IPS-NIHi7 (cell line): ENCODE data around the gene STK32C.

Experiments
- DNase-seq: peaks from one replicate; pipeline ENCODE4 v3.0.0; 2012; ENCODE audit warnings: mixed read lengths; ENCODE audit errors: extremely low spot score

STK32C gene

GRCh38 chr10:132212816-132213215, 94.9 kb downstream of the STK32C start:
- DNase-seq: no peak

- DNase-seq: no peak
Observed at GRCh38 chr10:132211246-132211645, 96.5 kb downstream of the STK32C start.

GRCh38 chr10:132210766-132211165, 97.0 kb downstream of the STK32C start:
- DNase-seq: no peak

- DNase-seq: no peak
Observed at GRCh38 chr10:132209978-132210530, 97.7 kb downstream of the STK32C start.

DNA sequence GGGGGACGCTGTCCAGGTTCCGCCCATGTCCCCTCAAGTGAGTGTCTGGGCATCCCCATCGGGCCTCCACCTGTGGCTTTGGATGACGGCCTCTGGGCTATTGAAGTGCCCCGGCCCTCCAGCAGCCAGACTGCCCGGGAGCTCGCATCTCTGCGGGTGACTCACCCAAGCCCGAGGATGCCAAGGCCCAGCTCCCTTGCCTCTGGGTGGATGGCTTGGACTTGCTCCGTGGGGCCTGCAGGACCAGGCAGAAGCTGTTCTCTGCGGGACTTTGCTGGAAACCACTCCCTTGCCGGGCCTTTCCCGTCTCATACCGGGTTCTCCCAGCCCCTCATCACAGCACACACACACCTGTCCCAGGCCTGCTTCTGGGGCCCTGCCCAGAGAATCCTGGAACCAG, 98.6 kb downstream of the STK32C start:
- no peak for DNase-seq

- DNase-seq: no peak
Observed at GRCh38 chr10:132208462-132209050, 99.2 kb downstream of the STK32C start.

DNA sequence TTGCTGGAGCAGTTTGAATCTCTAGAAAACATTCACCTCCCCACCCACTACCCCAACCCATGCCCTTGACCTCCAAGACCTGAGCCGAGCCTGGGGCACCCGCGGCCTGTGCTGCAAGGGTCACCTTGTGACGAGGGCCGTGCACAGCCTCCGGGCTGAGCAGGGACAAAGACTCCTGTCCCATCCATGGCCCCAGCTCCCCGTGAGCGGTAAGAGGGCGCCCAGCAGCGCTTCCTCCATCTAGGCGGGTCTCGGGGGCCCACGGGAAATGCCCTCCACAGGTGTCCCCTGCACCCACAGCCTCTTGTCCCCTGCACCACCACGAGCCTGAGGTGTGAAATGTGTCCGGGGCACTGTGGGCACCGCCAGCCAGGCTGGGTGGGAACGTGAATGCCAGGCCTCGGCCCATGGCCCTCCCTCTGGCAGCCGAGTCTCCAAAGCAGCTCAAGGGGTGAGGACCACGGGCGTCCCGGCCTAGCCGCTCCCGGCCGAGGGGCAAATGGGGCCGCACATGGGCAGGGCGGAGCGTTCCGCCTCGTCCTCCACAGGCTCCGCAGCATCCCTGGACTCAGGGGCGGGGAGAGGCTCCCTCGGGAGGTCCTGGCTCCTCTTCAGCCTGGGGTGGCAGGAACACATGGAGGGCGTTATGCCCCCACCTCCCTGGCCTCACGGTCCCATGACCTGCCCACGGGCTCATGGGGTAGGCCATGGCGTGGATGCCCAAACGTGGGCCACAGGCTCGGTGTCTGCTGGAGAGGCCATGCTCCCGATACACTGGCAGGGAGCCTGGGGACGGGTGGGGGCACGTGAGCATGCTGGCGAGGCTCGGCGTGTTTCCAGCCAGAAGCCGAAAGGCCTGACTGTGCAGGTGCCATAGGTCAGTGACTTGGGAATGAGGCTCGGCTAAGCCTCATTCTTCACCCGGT, 100.0 kb downstream of the STK32C start:
- no peak for DNase-seq

DNA sequence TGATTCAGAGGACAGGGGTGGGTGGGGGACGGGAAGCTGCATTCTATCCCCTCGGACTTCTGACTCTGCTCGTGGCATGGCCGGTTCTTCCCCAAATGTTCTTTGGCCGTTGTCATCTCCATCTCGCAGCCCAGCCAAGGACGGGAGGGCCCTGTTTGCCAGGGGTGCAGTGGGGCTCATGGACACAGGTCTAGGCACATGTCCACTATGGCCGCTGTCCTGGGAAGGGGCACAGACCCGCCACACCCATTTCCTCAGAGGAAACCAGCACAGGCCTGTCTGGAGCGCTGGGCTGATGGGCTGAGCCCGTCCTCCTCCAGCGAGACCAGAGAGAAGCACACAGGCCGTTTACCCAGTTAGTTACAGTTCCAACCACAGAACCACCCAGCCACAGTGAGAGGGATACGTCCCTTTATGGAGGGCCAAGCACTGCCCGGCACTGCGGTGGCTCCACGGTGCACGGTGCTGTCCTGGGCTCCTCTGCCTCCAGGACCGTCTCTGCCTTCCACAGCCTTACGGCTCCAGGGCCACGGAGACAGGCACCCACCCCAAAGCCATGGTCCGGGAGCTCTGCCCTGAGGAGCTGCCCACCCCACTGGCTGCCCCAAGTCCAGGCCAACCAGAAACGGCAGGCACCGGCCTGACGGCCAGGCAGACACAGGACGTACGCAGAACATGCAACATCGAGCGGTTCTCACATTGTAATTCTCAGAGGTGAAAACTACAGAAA, 100.8 kb downstream of the STK32C start:
- no peak for DNase-seq

DNA sequence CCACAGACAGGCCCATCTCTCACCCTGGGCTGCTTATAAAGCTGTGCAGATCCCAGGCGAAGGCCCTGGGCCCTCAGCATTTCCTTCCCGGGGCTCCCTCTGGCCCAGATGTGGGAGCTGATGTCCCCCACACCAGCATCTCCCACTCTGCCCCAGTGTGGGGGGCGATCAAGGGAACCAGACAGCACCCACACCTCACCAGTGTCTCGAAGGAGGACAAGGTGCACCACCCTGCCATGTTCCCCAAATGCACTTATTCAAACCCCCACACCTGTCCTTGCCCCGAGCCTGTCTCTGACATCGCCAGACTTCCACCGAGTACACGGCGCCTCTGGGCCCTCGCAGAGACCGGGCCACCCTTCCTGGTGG, 101.4 kb downstream of the STK32C start:
- no peak for DNase-seq

DNA sequence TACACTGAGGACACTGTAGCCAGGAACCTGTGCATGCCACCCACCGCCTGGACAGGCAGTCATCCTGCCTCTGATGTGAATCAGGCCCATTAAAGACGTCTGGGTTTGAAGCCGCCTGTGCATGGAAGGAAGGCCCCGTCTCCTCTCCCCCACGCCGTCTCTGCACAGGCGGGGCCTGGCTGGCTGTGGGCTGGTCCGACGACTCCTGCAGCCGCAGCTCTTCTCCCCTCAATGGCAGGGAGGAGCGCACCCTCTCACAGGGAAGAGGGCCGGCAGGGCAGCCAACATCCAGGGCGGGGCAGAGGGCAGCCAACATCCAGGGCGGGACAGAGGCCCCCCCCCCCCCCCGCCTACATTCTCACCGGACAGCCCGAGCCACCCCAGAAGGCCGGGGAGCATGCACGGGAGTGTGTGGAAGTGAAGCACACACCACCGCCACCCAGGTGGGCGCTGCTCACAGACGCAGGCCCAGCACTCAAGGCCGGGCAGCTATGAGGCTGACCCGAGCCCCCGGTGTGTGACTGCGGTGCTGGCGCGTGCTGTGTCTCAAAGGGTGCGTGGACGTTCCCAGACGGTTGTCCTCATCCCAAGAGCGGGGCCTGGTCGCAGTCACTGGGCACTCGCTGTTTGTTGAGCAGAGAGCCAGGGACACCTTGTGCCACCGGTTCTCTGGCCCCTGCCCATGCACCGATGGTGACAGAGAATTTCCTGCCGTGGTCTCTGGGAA, 101.9 kb downstream of the STK32C start:
- no peak for DNase-seq

DNA sequence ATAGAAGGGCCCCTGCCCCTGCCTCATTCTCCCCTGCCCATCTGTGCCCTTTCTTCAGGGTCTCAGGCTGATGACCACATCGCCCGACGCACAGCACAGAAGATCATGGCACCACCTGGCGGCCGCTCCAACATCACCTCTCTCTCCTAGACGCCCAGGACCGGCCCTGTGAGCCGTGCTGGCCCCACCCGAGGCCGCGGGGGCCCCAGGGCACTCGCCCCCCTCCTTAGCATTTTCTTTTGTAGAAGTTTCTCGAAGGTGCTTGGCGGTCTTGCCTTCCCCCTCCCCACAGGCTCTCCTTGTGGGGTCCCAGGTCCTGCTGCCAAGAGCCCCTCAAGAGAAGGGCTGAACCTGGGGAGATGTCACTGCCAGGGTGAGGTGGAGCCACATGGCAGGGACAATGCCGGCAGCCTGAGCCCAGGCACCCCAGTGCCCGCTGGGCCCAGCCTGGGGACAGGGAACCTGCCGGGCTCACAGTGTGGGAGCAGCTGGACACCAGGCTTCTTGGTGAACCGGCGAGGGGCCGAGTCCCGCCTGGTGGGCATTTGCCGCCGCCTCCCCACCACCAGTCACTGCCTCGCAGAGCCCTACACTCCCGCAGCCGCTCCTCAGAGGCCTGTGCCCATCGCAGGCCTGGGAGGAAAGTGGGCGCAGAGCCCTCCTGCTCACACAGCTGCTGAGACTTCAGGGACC, 102.8 kb downstream of the STK32C start:
- peak; percentile 55 for DNase-seq

DNA sequence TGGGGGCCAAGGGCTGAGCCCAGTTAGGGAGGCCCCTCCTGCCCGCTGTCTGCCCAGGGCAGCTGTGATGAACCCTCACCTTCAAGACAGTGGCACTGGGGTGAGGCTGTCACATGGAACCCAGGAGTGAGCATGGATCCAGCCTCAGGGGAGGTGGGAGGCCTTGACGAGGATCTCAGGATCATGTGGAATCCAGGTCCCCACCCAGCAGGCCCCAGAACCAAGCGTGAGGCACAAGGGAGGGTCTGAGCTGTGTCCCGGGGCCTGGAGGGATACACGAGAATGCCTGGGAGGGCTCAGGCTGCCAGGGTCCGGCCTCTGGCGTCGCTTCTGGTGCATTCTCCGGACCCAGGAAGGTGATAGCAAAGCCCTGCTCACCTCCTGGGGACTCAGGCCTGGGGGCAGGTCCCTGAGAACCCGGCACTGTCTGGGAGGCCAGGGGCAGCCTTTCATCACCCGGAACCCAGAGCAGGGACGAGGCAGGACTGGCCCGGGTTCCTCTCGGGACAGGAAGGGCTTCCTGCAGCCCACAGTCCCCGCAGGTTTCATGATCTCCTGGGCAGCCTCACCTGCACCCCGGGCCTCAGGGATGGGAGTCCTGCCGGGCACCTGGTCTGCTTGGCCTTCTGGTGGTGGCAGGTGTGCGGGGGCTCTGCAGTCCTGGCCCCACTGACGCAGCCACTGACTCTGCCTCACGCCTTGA, 103.5 kb downstream of the STK32C start:
- DNase-seq: no peak

DNA sequence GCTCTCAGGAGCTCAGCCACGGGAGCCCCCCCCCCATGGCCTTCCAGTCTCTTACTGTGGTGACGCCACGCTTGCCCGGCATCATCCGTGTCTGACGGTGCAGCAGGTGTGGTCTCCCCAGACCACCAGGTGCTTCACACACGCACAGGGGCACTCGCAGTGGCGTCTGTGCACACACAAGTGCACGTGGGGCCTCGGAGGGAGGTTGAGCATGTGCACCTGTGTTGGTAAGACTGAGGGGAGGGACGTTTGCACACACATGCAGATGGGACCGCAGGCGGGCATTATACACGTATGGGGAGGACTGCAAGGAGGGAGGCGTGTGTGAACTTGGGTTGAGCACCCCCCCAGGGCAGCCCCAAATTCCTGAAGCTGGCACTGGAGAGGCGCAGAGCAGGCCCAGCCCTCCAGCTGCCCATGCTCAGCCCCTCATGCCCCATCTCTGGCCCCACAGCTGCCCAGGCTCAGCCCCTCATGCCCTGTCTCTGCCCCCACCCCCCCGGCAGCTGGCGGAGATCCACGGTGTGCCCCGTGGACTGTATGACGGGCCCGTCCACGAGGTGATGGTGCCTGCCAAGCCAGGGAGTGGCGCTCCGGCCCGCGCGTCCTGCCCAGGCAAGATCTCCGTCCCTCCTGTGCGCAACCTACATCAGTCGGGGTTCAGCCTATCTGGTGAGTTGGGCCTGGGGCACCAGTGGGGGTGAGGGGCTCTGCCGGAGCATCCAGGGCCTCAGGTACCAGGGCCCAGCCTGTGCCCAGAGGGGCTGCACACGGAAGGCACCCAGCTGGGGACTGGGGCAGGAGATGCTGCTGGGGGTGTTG, 104.3 kb downstream of the STK32C start:
- no peak for DNase-seq

GRCh38 chr10:132202070-132202970, 105.4 kb downstream of the STK32C start:
- no peak for DNase-seq

GRCh38 chr10:132201111-132201969, 106.4 kb downstream of the STK32C start:
- no peak for DNase-seq

DNA sequence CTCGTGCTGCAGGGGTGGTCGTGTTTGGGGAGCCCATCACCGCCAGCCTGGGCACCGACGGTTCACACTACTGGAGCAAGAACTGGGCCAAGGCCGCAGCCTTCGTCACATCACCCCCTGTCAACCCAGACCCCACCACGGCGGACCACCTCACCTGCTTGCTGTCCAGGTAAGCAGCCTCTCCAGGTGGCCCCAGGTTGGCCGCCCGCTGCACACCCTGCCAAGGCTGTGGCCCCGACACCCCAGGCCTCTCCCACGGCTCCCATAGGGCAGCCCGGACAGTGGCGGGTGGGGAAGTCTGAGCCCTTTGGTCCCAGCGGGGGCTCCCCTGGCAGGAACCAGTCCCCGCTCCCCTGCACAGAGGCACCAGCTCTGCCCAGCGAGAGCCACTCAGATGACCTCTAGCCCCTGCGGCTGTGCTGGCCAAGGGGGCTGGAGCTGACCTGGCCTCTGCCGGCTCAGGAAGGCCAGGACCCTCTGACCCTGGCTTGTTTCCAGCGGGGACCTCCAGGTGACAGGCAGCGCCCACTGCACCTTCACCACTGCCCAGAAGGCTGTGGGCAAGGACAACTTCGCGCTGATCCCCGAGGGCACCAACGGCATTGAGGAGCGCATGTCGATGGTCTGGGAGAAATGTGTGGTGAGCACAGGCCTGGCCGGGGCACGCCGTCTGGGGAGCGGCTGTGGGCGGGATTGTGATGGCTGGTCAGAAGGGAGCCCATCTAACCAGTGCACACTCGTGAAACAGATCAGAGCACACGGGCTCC, 107.2 kb downstream of the STK32C start:
- no peak for DNase-seq

GRCh38 chr10:132199854-132200311, 107.9 kb downstream of the STK32C start:
- no peak for DNase-seq
